HepG2 (cell line): ENCODE measurements around the gene TMEM167A. TPM values are rescaled to one million over a fixed set of nuclear protein-coding genes. Genes with fewer than 3 reads are reported as not detected.

Experiments used
- ATAC-seq: fragments of 200-7000 bp; cut with Tn5 transposase; 3 replicates; pipeline ENCODE4 v1.9.1; 2020; ENCODE audit warnings: mild to moderate bottlenecking, moderate library complexity
- BruUV-seq: library from RNA; stranded (reverse); fragments of 400-500 nt; replicated peaks from 2 replicates; lab custom pipeline; 2021; lab: Mats Ljungman, UMichigan
- CTCF ChIA-PET: fragments of 300-600 bp; formaldehyde crosslinking; extraction: SDS; loops from one replicate; lab custom pipeline; 2021; ENCODE audit warnings: low total read pairs, inconsistent platforms, low intra/inter-chr PET ratio; lab: Yijun Ruan, JAX
- POLR2A ChIA-PET: fragments of 350-600 bp; sonication (Branson Sonifier 250); formaldehyde crosslinking; loops from one replicate; lab custom pipeline; 2020; ENCODE audit warnings: antibody characterized with exemption, inconsistent platforms; lab: Yijun Ruan, JAX
- DNase-seq: peaks from one replicate; pipeline ENCODE4 v3.0.0-alpha.2; 2015; ENCODE audit warnings: low spot score
- FAIRE-seq: peaks from 3 replicates; lab custom pipeline; 2011; peaks lifted over from hg19 to GRCh38; lab: Jason Lieb, UNC
- H2AFZ ChIP-seq: one replicate; pipeline ENCODE4 v1.6.1; 2011; ENCODE audit warnings: low read length, inconsistent platforms
- H3K27ac ChIP-seq: fragments of 300-600 bp; 3 replicates; pipeline ENCODE4 v1.8.0; 2011; ENCODE audit warnings: mixed run types, mild to moderate bottlenecking, mixed read lengths, low read length, inconsistent platforms; ENCODE audit not compliant: insufficient read depth; ENCODE audit errors: extremely low read length
- H3K27me3 ChIP-seq, 2 experiments: fragments of 200-600 bp in 1 of 2; 2 replicates in 1 of 2; 3 replicates in 1 of 2; pipeline versions ENCODE4 v1.6.0 to v1.8.0; 2011; ENCODE audit warnings: low read length in 2 of 2, mild to moderate bottlenecking in 2 of 2, moderate library complexity in 2 of 2, inconsistent platforms in 1 of 2; ENCODE audit not compliant: insufficient read depth in 2 of 2, control insufficient read depth in 1 of 2
- H3K36me3 ChIP-seq, 2 experiments: fragments of 200-600 bp in 1 of 2; replicated peaks in 1 of 2; 2 replicates in 1 of 2; 3 replicates in 1 of 2; pipeline versions ENCODE4 v1.5.1 to v1.8.0; 2011; ENCODE audit warnings: low read length in 2 of 2, inconsistent platforms in 1 of 2; ENCODE audit not compliant: insufficient read depth in 2 of 2, control insufficient read depth in 1 of 2
- H3K4me1 ChIP-seq: 2 replicates; pipeline ENCODE4 v1.5.1; 2012; ENCODE audit warnings: low read length, inconsistent platforms; ENCODE audit not compliant: insufficient read depth
- H3K4me2 ChIP-seq: 2 replicates; pipeline ENCODE4 v1.6.0; 2011; ENCODE audit warnings: low read depth, low read length, inconsistent platforms
- H3K4me3 ChIP-seq, 3 experiments: fragments of 200-600 bp in 1 of 3; sonication (generic), shearing (Covaris generic) in 1 of 3; replicated peaks in 1 of 3; 2 replicates each; pipeline ENCODE4 v1.5.1; 2011 to 2016; ENCODE audit warnings: low read length in 3 of 3, inconsistent platforms in 2 of 3, low read depth in 2 of 3, mild to moderate bottlenecking in 2 of 3, control low read depth in 1 of 3, mixed read lengths in 1 of 3; ENCODE audit not compliant: insufficient read depth in 1 of 3
- H3K79me2 ChIP-seq: one replicate; pipeline ENCODE4 v1.6.1; 2011; ENCODE audit warnings: low read length, inconsistent platforms; ENCODE audit not compliant: insufficient read depth
- H3K9ac ChIP-seq: 2 replicates; pipeline ENCODE4 v1.6.0; 2011; ENCODE audit warnings: mild to moderate bottlenecking, low read depth, low read length, inconsistent platforms; ENCODE audit not compliant: insufficient read depth
- H3K9me3 ChIP-seq: 2 replicates; pipeline ENCODE4 v1.5.1; 2012; ENCODE audit warnings: mild to moderate bottlenecking, low read length
- H4K20me1 ChIP-seq: 2 replicates; pipeline ENCODE4 v1.6.0; 2011; ENCODE audit warnings: inconsistent platforms, mild to moderate bottlenecking, low read length, moderate library complexity; ENCODE audit not compliant: insufficient read depth
- ARID3A ChIP-seq: IDR thresholded peaks from 2 replicates; pipeline ENCODE4 v1.6.1; 2012; ENCODE audit warnings: low read depth, low read length, improper control_type of control experiment
- BHLHE40 ChIP-seq: IDR thresholded peaks from 2 replicates; pipeline ENCODE4 v1.6.1; 2011; ENCODE audit warnings: low read length, improper control_type of control experiment
- CREB1 ChIP-seq, 2 experiments: fragments of 450-650 bp in 1 of 2; IDR thresholded peaks; 2 replicates each; pipeline ENCODE4 v1.6.1; 2016 to 2017; ENCODE audit warnings: control low read depth in 1 of 2, mild to moderate bottlenecking in 1 of 2, missing compliant biosample characterization in 1 of 2, missing genetic modification characterization in 1 of 2
- EP300 ChIP-seq, 3 experiments: sonication (generic) in 1 of 3; formaldehyde crosslinking in 1 of 3; IDR thresholded peaks; 2 replicates each; pipeline versions ENCODE4 v1.5.1 to v1.6.1; 2011 to 2020; ENCODE audit warnings: low read depth in 2 of 3, low read length in 2 of 3, borderline replicate concordance in 1 of 3, improper control_type of control experiment in 1 of 3, mild to moderate bottlenecking in 1 of 3, missing genetic modification reagents in 1 of 3, moderate library complexity in 1 of 3
- HNF1A ChIP-seq, 2 experiments: sonication (generic) in 1 of 2; formaldehyde crosslinking in 1 of 2; IDR thresholded peaks; 2 replicates each; pipeline versions ENCODE4 v1.4.0 to v1.6.1; 2016 to 2020; ENCODE audit warnings: borderline replicate concordance in 1 of 2, low read depth in 1 of 2, mild to moderate bottlenecking in 1 of 2, missing genetic modification reagents in 1 of 2
- KAT8 ChIP-seq: IDR thresholded peaks from 2 replicates; pipeline ENCODE4 v1.6.1; 2016; ENCODE audit warnings: missing genetic modification reagents, missing compliant biosample characterization
- MEIS2 ChIP-seq: sonication (generic); formaldehyde crosslinking; IDR thresholded peaks from 2 replicates; pipeline ENCODE4 v1.9.0; 2021; ENCODE audit warnings: mild to moderate bottlenecking, missing genetic modification reagents
- TEAD3 ChIP-seq: optimal IDR thresholded peaks from 2 replicates; pipeline ENCODE3; 2016; ENCODE audit warnings: borderline replicate concordance
- ZBTB39 ChIP-seq: sonication (generic); formaldehyde crosslinking; IDR thresholded peaks from 2 replicates; pipeline ENCODE4 v1.5.0; 2020; ENCODE audit warnings: missing genetic modification reagents
- ZFP36 ChIP-seq: fragments of 150-350 bp; IDR thresholded peaks from 2 replicates; pipeline ENCODE4 v1.6.1; 2018; ENCODE audit warnings: borderline replicate concordance, low read length, low read depth; ENCODE audit not compliant: partially characterized antibody
- ZNF205 ChIP-seq: IDR thresholded peaks from 2 replicates; pipeline ENCODE4 v1.6.1; 2018; ENCODE audit warnings: missing biosample characterization, missing genetic modification reagents
- WGBS: methylation state at CpG from one replicate; pipeline ENCODE4 v1.1.6; 2017; ENCODE audit warnings: low lambda C conversion rate; 5-methylcytosine and 5-hydroxymethylcytosine counted together
- in situ Hi-C: cut with HindIII; loops from 2 replicates; pipeline ENCODE4 v1.10.0; 2017; ENCODE audit warnings: low pct_unique_long_range_greater_than_20kb; ENCODE audit not compliant: extremely low pct_ligation_motif_present
- intact Hi-C: fragments of 100-400 bp; cut with micrococcal nuclease; formaldehyde crosslinking; loops from one replicate; pipeline ENCODE4 v1.10.0; 2022; ENCODE audit not compliant: unreplicated experiment
- polyA plus RNA-seq, 8 experiments: library from polyadenylated mRNA; depleted of rRNA in 3 of 8; stranded (reverse) in 7 of 8; unstranded in 1 of 8; fragments of >200 nt; fragmentation: Illumina TruSeq in 4 of 8; extraction: Trizol in 4 of 8; gene quantifications; 2 replicates each; pipeline versions ENCODE4 v1.2.1 to v1.2.3, GENCODE V29; 2011 to 2016; ENCODE audit warnings: low read depth in 4 of 8, missing spikeins in 1 of 8, mixed read lengths in 1 of 8; ENCODE audit not compliant: insufficient read depth in 1 of 8
- total RNA-seq, 5 experiments: library from RNA; depleted of rRNA; stranded (reverse); fragments of >200 nt; fragmentation: Illumina TruSeq; extraction: Trizol; gene quantifications; 2 replicates each; pipeline ENCODE4 v1.2.3, GENCODE V29; 2016; ENCODE audit warnings: low read depth in 1 of 5
- TF ChIP-seq, protein P1 (sequence below): sonication (generic); formaldehyde crosslinking; IDR thresholded peaks from 2 replicates; pipeline ENCODE4 v1.4.0; 2020; ENCODE audit warnings: mild to moderate bottlenecking, missing genetic modification reagents

Gene TMEM167A
- total and polyA plus RNA-seq, 2 of the 13 experiments (the other 11 are each of a cell fraction or from before 2014, with no cell fraction given), result 47.0 to 78.7 TPM

DNA sequence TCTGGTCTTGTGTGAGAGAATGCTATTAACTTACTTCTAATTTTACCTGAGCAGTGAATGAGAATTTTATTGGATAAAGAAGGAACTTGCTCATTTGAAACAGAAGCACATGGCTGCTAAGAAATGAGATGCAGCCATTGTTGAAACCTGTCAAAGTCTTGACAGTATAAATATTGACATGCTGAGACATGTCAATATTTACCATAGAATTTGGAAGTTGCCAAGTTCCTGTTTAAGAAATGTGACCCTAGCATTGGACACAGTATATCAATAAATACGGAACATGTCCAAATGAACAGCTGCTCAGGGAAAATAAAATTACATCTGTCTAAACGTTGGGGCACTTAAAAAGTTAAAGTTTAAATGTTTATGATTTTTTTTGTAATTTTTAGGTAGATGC is 7.9 kb upstream of the TMEM167A start:
- Histone ChIP-seq H4K20me1 (no peaks in the 10 kb centered on the region), H2AFZ (no peak overlapping the region), H3K4me2 (peak overlapping the region; percentile 15; the same call in 1 of the 2 replicates), H3K79me2 (no peaks in the 10 kb centered on the region), H3K4me3 (no peak overlapping the region), H3K27ac (no peak overlapping the region), H3K4me1 (peaks cover 21% of the 10 kb centered on the region), H3K9ac (no peak overlapping the region), H3K36me3 (no peaks in the 10 kb centered on the region), H3K9me3 (peaks cover 3% of the 10 kb centered on the region; the same call in 1 of the 2 replicates), H3K27me3 (no peaks in the 10 kb centered on the region)
- 6% methylated on average over 2 of the region's 2 CpGs for WGBS
- ATAC-seq, result peak; percentile 96
- peak; percentile 71 for DNase-seq
- in situ Hi-C loops, result loop anchor here (25.0 kb wide), 2 partner anchors 477 to 723 kb away; no protein-coding TSS in a partner anchor
- CTCF ChIA-PET, result no interaction called here
- BruUV-seq, result no TSS peak
- FAIRE-seq, result peak; percentile 56
- intact Hi-C loops, result loop anchor here (2.0 kb wide), 2 partner anchors 40 to 450 kb away; no protein-coding TSS in a partner anchor
- POLR2A ChIA-PET, result no interaction called here
- TF ChIP-seq ZFP36 (peak; percentile 43), TEAD3 (CRISPR knock-in tag) (peak; percentile 61), HNF1A (IDR thresholded peaks at IDR 0.05; ENCODE audit: low read depth) (peak; percentile 50; the same call in 1 of the 2 replicates), HNF1A (CRISPR knock-in tag; IDR thresholded peaks at IDR 0.05; ENCODE audit: borderline replicate concordance) (peak; percentile 67; the same call in 1 of the 2 replicates), ARID3A (peak; percentile 83), EP300 (IDR thresholded peaks at IDR 0.05; ENCODE audit: low read depth in 2 of 2, low read length in 2 of 2) (peak; percentile 29 to 93; a peak in 3 of 4 replicates), EP300 (CRISPR knock-in tag; IDR thresholded peaks at IDR 0.05; ENCODE audit: borderline replicate concordance) (peak; percentile 69; the same call in 1 of the 2 replicates), KAT8 (CRISPR knock-in tag) (peak; percentile 65), MEIS2 (peak; percentile 99), ZBTB39 (CRISPR knock-in tag) (no peak), CREB1 (IDR thresholded peaks at IDR 0.05) (no peak), CREB1 (CRISPR knock-in tag; IDR thresholded peaks at IDR 0.05) (peak; percentile 50), BHLHE40 (peak; percentile 24; the same call in 1 of the 2 replicates), ZNF205 (CRISPR knock-in tag) (0 out of 2 replicates have a peak, but pooled peaks have one; percentile 18)
- TF ChIP-seq, protein P1, sequence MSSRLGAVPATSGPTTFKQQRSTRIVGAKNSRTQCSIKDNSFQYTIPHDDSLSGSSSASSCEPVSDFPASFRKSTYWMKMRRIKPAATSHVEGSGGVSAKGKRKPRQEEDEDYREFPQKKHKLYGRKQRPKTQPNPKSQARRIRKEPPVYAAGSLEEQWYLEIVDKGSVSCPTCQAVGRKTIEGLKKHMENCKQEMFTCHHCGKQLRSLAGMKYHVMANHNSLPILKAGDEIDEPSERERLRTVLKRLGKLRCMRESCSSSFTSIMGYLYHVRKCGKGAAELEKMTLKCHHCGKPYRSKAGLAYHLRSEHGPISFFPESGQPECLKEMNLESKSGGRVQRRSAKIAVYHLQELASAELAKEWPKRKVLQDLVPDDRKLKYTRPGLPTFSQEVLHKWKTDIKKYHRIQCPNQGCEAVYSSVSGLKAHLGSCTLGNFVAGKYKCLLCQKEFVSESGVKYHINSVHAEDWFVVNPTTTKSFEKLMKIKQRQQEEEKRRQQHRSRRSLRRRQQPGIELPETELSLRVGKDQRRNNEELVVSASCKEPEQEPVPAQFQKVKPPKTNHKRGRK (CRISPR knock-in tag), result no peak
